K562 (cell line): ENCODE measurements around the gene SEMA6B. TPM values are rescaled to one million over a fixed set of nuclear protein-coding genes. Genes with fewer than 3 reads are reported as not detected.
"Not testable (repeated sequence)": the region's sequence is repeated elsewhere in the genome, so short reads cannot be mapped to it uniquely, and the experiment has no call there.

Experiments used
- ATAC-seq: fragments of 200-7000 bp; cut with Tn5 transposase; 3 replicates; pipeline ENCODE4 v1.9.1; 2020; ENCODE audit warnings: moderate library complexity
- BruUV-seq: library from RNA; stranded (reverse); fragments of 400-500 nt; replicated peaks from 2 replicates; lab custom pipeline; 2021; lab: Mats Ljungman, UMichigan
- CTCF ChIA-PET: fragments of 300-600 bp; formaldehyde crosslinking; extraction: SDS; loops from one replicate; lab custom pipeline; 2021; ENCODE audit warnings: low intra/inter-chr PET ratio; lab: Yijun Ruan, JAX
- POLR2A ChIA-PET: fragments of 300-600, 350-650 bp; sonication (Branson Sonifier 250); formaldehyde crosslinking; extraction: SDS; loops from one replicate; lab custom pipeline; 2021; ENCODE audit warnings: antibody characterized with exemption, inconsistent platforms; lab: Yijun Ruan, JAX
- DNase-seq, 4 experiments: peaks; one replicate each; pipeline versions ENCODE4 v3.0.0 to v3.0.0-alpha.2; 2011 to 2018; ENCODE audit warnings: low spot score in 3 of 4, mixed read lengths in 3 of 4; ENCODE audit errors: extremely low read depth in 1 of 4
- FAIRE-seq: peaks from 2 replicates; lab custom pipeline; 2011; peaks lifted over from hg19 to GRCh38; lab: Jason Lieb, UNC
- H2AFZ ChIP-seq: 2 replicates; pipeline ENCODE4 v1.6.0; 2011; ENCODE audit warnings: low read depth, low read length, control low read depth, inconsistent platforms
- H3K27ac ChIP-seq: fragments of 200-600 bp; 3 replicates; pipeline ENCODE4 v1.8.0; 2011; ENCODE audit warnings: low read depth, mild to moderate bottlenecking, control low read depth, inconsistent platforms, low read length, moderate library complexity, mixed read lengths; ENCODE audit errors: extremely low read depth
- H3K27me3 ChIP-seq, 2 experiments: fragments of 300-600 bp in 1 of 2; 2 replicates in 1 of 2; 3 replicates in 1 of 2; pipeline versions ENCODE4 v1.6.0 to v1.8.0; 2011; ENCODE audit warnings: inconsistent platforms in 2 of 2, low read length in 2 of 2, mild to moderate bottlenecking in 1 of 2, mixed read lengths in 1 of 2, moderate library complexity in 1 of 2; ENCODE audit not compliant: control insufficient read depth in 2 of 2, insufficient read depth in 2 of 2
- H3K36me3 ChIP-seq: fragments of 300-600 bp; 3 replicates; pipeline ENCODE4 v1.8.0; 2011; ENCODE audit warnings: mild to moderate bottlenecking, low read length, inconsistent platforms; ENCODE audit not compliant: control insufficient read depth, insufficient read depth
- H3K4me1 ChIP-seq, 2 experiments: fragments of 200-600 bp in 1 of 2; replicated peaks in 1 of 2; 2 replicates in 1 of 2; 3 replicates in 1 of 2; pipeline versions ENCODE4 v1.5.1 to v1.8.0; 2011; ENCODE audit warnings: inconsistent platforms in 2 of 2, low read length in 2 of 2, mild to moderate bottlenecking in 1 of 2, mixed read lengths in 1 of 2, moderate library complexity in 1 of 2; ENCODE audit not compliant: control insufficient read depth in 2 of 2, insufficient read depth in 2 of 2
- H3K4me2 ChIP-seq: 2 replicates; pipeline ENCODE4 v1.6.1; 2011; ENCODE audit warnings: low read length, control low read depth, inconsistent platforms, mixed read lengths; ENCODE audit not compliant: insufficient read depth
- H3K4me3 ChIP-seq: fragments of 200-600 bp; sonication (generic), shearing (Covaris generic); 2 replicates; pipeline ENCODE4 v1.5.1; 2016; ENCODE audit warnings: control low read depth, inconsistent platforms
- H3K79me2 ChIP-seq: fragments of 200-600 bp; 3 replicates; pipeline ENCODE4 v1.8.0; 2011; ENCODE audit warnings: low read length, inconsistent platforms; ENCODE audit not compliant: control insufficient read depth, insufficient read depth
- H3K9ac ChIP-seq, 2 experiments: 2 replicates each; pipeline versions ENCODE4 v1.6.0 to v1.6.1; 2011; ENCODE audit warnings: low read depth in 2 of 2, low read length in 2 of 2, control low read depth in 1 of 2, inconsistent platforms in 1 of 2, mild to moderate bottlenecking in 1 of 2, mixed read lengths in 1 of 2; ENCODE audit not compliant: insufficient read depth in 1 of 2
- H3K9me1 ChIP-seq: one replicate; pipeline ENCODE4 v1.6.0; 2011; ENCODE audit warnings: inconsistent platforms, mild to moderate bottlenecking, low read length, moderate library complexity; ENCODE audit not compliant: control insufficient read depth, insufficient read depth
- H3K9me3 ChIP-seq: replicated peaks from 2 replicates; pipeline ENCODE4 v1.5.1; 2011; ENCODE audit warnings: low read depth, low read length, inconsistent platforms; ENCODE audit not compliant: control insufficient read depth, insufficient read depth
- H4K20me1 ChIP-seq: replicated peaks from 2 replicates; pipeline ENCODE4 v1.6.1; 2011; ENCODE audit warnings: low read length, inconsistent platforms, mixed read lengths; ENCODE audit not compliant: control insufficient read depth, insufficient read depth
- ATF1 ChIP-seq, 2 experiments: fragments of 450-650 bp in 1 of 2; IDR thresholded peaks; 2 replicates each; pipeline ENCODE4 v1.6.1; 2016; ENCODE audit warnings: missing compliant biosample characterization in 1 of 2, missing genetic modification characterization in 1 of 2
- HOXB6 ChIP-seq: fragments of 250-450 bp; sonication (Bioruptor Pico); IDR thresholded peaks from 2 replicates; pipeline ENCODE4 v1.5.1; 2022; ENCODE audit warnings: mild to moderate bottlenecking, borderline replicate concordance
- KLF16 ChIP-seq: IDR thresholded peaks from 2 replicates; pipeline ENCODE4 v1.6.1; 2016; ENCODE audit warnings: antibody characterized with exemption
- ZBTB33 ChIP-seq: sonication (generic); formaldehyde crosslinking; IDR thresholded peaks from 2 replicates; pipeline ENCODE4 v1.8.1; 2023; ENCODE audit warnings: mild to moderate bottlenecking, missing genetic modification reagents
- ZKSCAN8 ChIP-seq: fragments of 200-800 bp; sonication (Bioruptor generic); IDR thresholded peaks from 2 replicates; pipeline ENCODE4 v1.6.1; 2016; ENCODE audit warnings: missing genetic modification characterization, missing compliant biosample characterization
- ZNF384 ChIP-seq: IDR thresholded peaks from 2 replicates; pipeline ENCODE4 v1.6.1; 2012; ENCODE audit warnings: low read depth, low read length, improper control_type of control experiment
- WGBS: fragments of 100-300 bp; shearing (Covaris generic); methylation state at CpG from one replicate; pipeline ENCODE4 v1.1.6; 2016; ENCODE audit warnings: low coverage, mixed read lengths; ENCODE audit not compliant: insufficient coverage; ENCODE audit errors: missing lambda C conversion rate; 5-methylcytosine and 5-hydroxymethylcytosine counted together
- in situ Hi-C: fragments of 300-500 bp; cut with MboI; formaldehyde crosslinking; loops from 4 replicates; pipeline ENCODE4 v1.15.0; 2018; ENCODE audit warnings: inconsistent platforms, mixed read lengths
- intact Hi-C: fragments of 100-400 bp; cut with micrococcal nuclease; formaldehyde crosslinking; loops from 2 replicates; pipeline ENCODE4 v1.14.2; 2022
- polyA plus RNA-seq, 8 experiments: library from polyadenylated mRNA; depleted of rRNA in 4 of 8; stranded (reverse) in 5 of 8; unstranded in 3 of 8; fragments of >200 nt; fragmentation: Nextera tagmentation in 2 of 8; fragmentation: Illumina TruSeq in 1 of 8; extraction: Ambion mirVana in 2 of 8; extraction: Trizol in 1 of 8; gene quantifications; 2 replicates each; pipeline versions ENCODE4 v1.2.1 to v1.2.3, GENCODE V29; 2011 to 2014; ENCODE audit warnings: inconsistent platforms in 1 of 8, missing spikeins in 1 of 8
- total RNA-seq, 7 experiments: library from RNA; depleted of rRNA in 6 of 7; stranded (reverse); fragments of >200 nt in 6 of 7; fragmentation: Illumina TruSeq in 2 of 7; extraction: Trizol in 2 of 7; gene quantifications; 2 replicates each; pipeline versions ENCODE4 v1.2.1 to v1.2.3, GENCODE V29; 2011 to 2021; ENCODE audit warnings: low replicate concordance in 1 of 7

Gene SEMA6B
- total and polyA plus RNA-seq, 9 of the 15 experiments (the other 6 are each of a cell fraction or from before 2014, with no cell fraction given): 0.65 to 4.6 (median 2.5) TPM; not detected in 2

- BruUV-seq, H3K4me2 ChIP-seq, H3K27me3 ChIP-seq, H3K9me3 ChIP-seq, H3K9me1 ChIP-seq, intact Hi-C loops, H3K79me2 ChIP-seq, FAIRE-seq, ATAC-seq, H3K4me3 ChIP-seq, in situ Hi-C loops, H3K36me3 ChIP-seq, H3K9ac ChIP-seq, H2AFZ ChIP-seq, DNase-seq, H3K27ac ChIP-seq, POLR2A ChIA-PET, H4K20me1 ChIP-seq: not testable (repeated sequence)
- TF ChIP-seq ZNF384: 0 out of 2 replicates have a peak, but pooled peaks have one; percentile 58
- CTCF ChIA-PET: interaction anchor here (1.2 kb wide), 1 partner anchor 261 kb away, joined by 4 read pairs; no protein-coding TSS in a partner anchor
- 19% methylated on average over 7 of the region's 8 CpGs for WGBS
- peaks cover 0 to 44% of the 10 kb centered on the region in 2 experiments; a peak in 4 of 5 replicates for H3K4me1 ChIP-seq
Measured at GRCh38 chr19:4527377-4527776, 32.1 kb downstream of the SEMA6B start.

- Histone ChIP-seq H3K9me3 (no peaks in the 10 kb centered on the region), H4K20me1 (0 out of 2 replicates have a peak, but pooled peaks cover 3% of the 10 kb centered on the region), H3K9me1 (no peaks in the 10 kb centered on the region), H3K27ac (no peak overlapping the region), H2AFZ (no peak overlapping the region), H3K36me3 (no peaks in the 10 kb centered on the region), H3K9ac (peak overlapping the region in 1 of 2 experiments; percentile 55; a peak in 2 of 4 replicates), H3K79me2 (no peaks in the 10 kb centered on the region), H3K4me1 (peaks cover 0 to 40% of the 10 kb centered on the region in 2 experiments; a peak in 4 of 5 replicates), H3K27me3 (no peaks in the 10 kb centered on the region; a peak in 1 of 5 replicates), H3K4me3 (no peak overlapping the region), H3K4me2 (no peak overlapping the region)
- CTCF ChIA-PET: interaction anchor here (0.7 to 1.4 kb wide), 2 partner anchors 257 to 259 kb away, joined by 5 to 12 read pairs; no protein-coding TSS in a partner anchor
- TF ChIP-seq KLF16 (no peak), ZBTB33 (CRISPR knock-in tag) (peak; percentile 90), ATF1 (CRISPR knock-in tag; IDR thresholded peaks at IDR 0.05) (no peak), ATF1 (tag; IDR thresholded peaks at IDR 0.05) (no peak), ZKSCAN8 (peak; percentile 69; the same call in 1 of the 2 replicates), HOXB6 (no peak)
- 39% methylated on average over 23 of the region's 23 CpGs for WGBS
- no peak for FAIRE-seq
- in situ Hi-C loops (no loop called here), intact Hi-C loops (loop anchor here (1.0 kb wide), 1 partner anchor 258 kb away; no protein-coding TSS in a partner anchor)
- BruUV-seq: no TSS peak
- POLR2A ChIA-PET: interaction anchor here (0.5 to 1.0 kb wide), 6 partner anchors 9 to 275 kb away, joined by 3 to 5 read pairs (median 3); partner anchors contain the start of gene FEM1A
- ATAC-seq: no peak
- DNase-seq: no peak
Measured at GRCh38 chr19:4525563-4526002, 33.9 kb downstream of the SEMA6B start.
